ENCODE data around the gene MGRN1. TPM values are rescaled to one million over a fixed set of nuclear protein-coding genes. Genes with fewer than 3 reads are reported as not detected.

Gene MGRN1
- polyA plus RNA-seq, 3 donors: 15.2 to 31.7 (median 20.1) TPM

DNA sequence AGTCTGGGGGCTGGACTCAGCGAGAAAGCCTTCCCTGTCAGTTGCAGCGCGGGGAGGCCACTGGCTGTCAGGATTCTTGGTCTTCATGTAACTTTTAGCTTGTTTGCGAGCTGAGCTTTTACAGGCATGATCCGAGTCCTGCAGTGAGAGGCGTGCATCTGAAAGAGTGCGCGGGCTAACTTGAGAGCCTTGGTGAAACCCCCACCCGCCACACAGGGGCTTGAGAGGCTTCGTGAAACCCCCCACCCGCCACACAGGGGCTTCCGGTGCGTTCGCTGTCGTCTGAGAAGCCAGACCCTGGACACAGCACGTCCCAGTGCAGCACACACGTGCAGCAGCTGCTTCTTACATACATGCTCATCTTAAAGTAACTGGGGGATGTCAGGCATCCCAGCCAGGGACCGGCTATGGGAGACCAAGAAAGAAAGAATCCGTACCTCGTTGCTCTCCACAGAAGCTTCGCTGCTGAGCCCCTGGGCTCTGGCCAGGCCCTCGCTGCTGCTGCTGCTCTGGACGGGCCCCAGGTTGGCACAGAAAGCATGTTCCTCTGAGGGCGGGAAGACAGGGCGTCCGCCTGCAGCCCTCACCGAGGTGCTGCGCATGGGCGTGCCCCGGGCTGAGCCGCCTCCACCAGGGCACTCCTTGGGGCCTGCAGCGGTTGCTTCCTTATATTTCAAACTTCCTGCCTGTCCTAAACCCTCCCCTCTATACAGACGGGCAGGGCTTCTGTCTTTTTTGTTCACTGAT lies 76.5 kb downstream of the MGRN1 start:
- WGBS, 3 donors: 81 to 92% (median 88%) methylated on average over 33 of the region's 33 CpGs
- no peak overlapping the region for H3K27ac ChIP-seq (ENCODE audit: low read depth, low read length)

DNA sequence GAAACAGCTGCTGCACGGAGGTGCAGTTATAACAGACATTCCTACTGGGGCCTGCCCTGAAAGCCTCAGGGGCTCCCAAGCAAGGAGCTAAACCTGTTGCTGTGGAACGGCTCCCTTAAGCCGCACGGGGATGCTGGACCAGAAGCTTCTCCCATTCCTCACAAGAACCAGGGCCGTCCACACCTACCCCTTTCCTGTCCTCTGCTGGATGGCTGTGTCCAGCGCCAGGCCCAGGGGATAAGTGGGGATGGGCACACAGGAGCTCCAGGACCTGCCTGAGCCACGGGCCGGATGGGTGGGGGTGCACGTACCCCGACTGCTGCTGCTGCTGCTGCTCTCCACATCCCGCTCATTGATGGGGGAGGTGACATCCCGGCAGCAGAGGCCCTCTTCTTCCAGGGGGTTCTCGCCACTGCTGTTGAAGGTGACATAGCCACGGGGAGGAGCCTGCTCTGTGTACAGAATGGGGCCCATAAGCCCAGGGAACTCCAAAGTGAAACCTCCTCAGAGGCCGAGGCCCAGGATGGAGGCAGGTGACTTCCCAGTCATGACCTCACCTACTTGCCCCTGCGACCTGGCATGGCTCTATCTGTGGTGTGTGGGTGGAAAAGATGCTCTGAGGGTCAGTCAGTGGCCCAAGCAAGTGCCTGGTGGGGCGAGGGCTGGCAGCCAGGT lies 77.3 kb downstream of the MGRN1 start:
- no peak overlapping the region for H3K27ac ChIP-seq (ENCODE audit: low read depth, low read length)
- 86 to 94% (median 91%) methylated on average over 17 of the region's 17 CpGs for WGBS, 3 donors

DNA sequence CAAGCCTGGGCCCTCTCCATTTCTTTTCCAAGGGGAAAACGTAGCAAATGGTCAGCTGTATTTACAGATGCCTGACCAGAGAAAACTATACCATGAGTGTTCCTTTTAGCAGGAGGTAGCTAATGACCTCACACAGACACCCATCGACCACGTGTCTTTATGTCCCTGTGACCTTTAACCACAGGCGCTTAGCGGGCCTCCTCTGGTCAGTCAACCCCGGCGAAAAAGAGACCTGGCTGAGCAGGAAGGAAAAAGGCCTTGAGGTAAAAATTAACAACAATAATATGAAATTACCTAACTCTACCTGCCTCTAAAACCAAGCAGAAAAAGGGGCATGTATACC lies 77.8 kb downstream of the MGRN1 start:
- no peak overlapping the region for H3K27ac ChIP-seq (ENCODE audit: low read depth, low read length)
- 51 to 84% (median 59%) methylated on average over 7 of the region's 7 CpGs for WGBS, 3 donors

DNA sequence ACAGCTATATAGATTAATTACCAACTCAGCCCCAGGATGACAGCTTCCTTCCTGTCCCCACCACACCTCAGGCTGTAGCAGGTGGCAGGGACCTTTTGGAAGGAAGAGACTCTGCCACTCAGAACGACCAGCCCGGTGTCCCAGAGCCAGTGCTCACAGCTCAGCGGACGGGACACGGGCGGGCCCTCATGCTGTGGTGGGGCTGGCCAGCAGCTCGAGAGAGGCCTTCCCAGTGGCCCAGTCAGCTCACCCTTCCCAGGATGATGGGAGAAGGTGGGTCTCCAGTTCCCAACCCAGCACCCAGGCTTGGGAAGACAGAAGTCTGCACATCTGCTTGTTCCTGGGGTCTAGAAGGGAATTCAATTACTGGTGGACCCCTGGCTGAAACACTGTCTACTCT lies 79.3 kb downstream of the MGRN1 start:
- WGBS, 3 donors: 71 to 84% (median 72%) methylated on average over 7 of the region's 7 CpGs
- no peak overlapping the region for H3K27ac ChIP-seq (ENCODE audit: low read depth, low read length)

DNA sequence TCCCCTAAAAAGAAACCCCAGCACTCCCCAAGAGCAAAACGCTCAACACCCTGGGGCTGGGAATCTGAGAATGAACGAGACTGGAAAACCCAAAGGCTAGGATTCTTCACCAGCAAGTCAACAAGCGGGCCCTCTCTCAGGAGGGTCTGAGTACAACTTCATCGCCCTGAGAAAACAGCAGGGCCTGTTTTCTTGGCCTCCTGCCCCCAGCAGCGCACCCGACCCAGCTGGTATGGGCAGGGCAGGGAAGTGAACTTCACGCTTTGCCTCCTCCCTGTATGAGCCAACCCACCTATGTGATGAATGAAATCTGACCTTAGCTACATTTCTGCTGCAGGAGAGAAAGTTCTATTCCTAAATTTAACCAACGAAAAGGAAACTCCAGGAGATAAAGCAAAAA lies 79.9 kb downstream of the MGRN1 start:
- no peak overlapping the region for H3K27ac ChIP-seq (ENCODE audit: low read depth, low read length)
- 79 to 90% (median 86%) methylated on average over 8 of the region's 8 CpGs for WGBS, 3 donors

DNA sequence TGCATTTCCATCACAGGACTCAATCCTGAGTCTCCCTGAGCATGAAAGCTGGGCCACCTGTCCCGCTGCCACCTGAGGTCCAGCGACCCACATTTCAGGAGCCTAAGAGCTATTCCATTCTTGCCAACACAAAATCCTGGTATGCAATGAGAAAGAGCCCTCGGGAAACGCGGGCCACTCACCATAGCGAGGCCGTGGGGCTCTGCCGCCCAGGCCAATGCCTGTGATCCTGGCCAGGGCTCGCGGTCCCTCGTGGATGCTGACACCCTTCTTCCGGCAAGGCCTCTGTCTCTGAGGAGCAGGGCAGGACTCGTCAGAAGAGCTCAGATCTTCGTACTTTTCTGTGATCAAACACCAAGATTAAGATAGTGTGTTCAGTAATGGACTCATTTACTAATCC lies 80.3 kb downstream of the MGRN1 start:
- 94 to 96% (median 94%) methylated on average over 14 of the region's 14 CpGs for WGBS, 3 donors

DNA sequence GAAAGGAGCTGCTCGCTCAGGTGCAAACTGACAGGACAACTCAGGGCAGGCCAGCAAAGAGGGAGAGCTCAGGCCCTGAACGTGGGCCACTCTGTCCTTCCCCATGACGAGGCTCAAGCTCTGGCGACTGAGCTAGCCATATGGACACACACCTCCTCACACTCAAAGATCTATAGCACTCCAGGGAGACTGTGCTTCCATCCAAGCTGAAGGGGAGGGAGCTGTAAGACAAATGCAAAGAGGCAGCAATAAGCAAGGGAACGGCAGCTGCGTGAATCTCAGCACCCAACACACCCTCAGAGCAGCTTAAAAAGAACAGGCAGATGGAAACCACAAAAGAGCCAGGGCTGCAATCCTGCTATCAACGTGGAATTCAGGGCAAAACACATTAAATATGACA lies 82.2 kb downstream of the MGRN1 start:
- 79 to 84% (median 80%) methylated on average over 7 of the region's 7 CpGs for WGBS, 3 donors
- no peak overlapping the region for H3K27ac ChIP-seq (ENCODE audit: low read depth, low read length)

More for the DNA sequence above, 80.3 kb downstream of the MGRN1 start:
- no peak overlapping the region for H3K27ac ChIP-seq (ENCODE audit: low read depth, low read length)

DNA sequence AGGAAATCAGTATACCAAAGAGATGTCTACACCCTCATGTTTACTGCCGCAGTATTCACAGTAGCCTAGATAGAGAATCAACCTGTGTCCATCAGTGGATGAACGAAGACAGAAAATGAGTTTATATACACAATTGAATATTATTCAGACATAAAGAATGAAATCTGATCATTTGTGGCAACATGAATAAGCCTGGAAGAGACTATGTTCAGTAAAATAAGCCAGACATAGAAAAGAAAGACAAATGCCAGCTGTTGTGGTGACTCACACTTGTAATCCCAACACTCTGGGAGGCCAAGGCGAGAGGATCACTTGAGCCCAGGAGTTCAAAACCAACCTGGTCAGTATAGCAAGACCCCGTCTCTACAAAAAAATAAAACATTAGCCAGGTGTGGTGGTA lies 84.9 kb downstream of the MGRN1 start:
- WGBS, 3 donors: 95 to 97% (median 97%) methylated on average over 4 of the region's 4 CpGs
- no peak overlapping the region for H3K27ac ChIP-seq (ENCODE audit: low read depth, low read length)

DNA sequence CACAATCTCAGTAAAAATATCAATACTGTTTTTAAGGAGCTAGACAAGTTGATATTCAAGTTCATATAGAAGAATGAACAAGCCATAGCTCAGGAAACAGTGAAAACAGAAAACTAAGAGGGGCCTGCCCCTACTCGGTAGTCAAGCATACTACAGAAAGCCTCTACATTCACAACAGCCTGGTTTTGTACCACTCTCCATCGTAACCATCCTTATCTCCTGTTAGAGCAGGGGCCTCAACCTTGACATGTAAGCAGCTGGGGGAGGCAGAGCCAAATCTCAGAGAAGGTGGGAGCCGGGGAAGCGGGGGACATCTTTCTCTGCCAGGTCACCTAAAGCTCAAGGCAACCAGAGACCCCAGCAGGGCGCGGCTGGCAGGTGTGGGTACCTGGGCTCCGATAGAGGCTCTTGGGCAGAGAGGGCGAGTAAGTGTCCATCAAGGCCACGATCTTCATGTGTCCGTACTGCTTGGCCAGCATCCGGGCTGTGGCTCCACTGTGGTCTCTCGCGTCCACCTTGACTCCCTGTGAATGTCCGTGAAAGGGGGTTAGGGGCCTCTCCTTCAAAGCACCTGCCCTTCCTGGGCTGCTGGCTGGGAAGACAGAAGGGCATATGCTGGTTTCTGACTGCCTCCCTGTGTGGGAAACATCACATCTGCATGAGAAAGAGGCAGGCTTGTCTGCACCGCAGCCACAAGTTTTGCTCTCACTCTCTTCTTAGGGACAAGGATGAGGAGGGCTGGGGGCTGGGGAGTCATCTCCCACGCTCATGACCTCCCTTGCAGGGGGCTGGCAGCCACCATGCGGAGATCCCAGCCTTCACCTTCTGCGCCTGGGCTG lies 89.3 kb downstream of the MGRN1 start:
- H3K27ac ChIP-seq (ENCODE audit: low read depth, low read length): no peak overlapping the region
- WGBS, 3 donors: 47 to 91% (median 89%) methylated on average over 18 of the region's 18 CpGs

DNA sequence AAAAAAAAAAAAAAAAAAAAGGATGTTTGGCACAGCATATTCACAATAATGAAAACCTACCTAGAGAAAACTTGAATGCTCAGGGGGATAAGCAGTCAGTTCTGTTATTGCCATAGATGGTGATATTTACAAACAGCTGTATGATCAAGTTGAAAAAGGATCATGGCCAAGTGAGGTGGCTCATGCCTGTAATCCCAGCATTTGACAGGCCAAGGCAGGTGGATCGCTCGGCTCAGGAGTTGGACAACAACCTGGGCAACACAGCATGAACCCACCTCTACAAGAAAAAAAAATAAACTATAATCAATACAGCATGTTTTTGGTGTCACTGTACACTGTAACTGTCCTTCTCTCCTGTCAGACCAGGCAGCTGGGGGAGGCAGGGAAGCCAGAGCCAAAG lies 90.4 kb downstream of the MGRN1 start:
- 93 to 98% (median 97%) methylated on average over 2 of the region's 2 CpGs for WGBS, 3 donors
- no peak overlapping the region for H3K27ac ChIP-seq (ENCODE audit: low read depth, low read length)

DNA sequence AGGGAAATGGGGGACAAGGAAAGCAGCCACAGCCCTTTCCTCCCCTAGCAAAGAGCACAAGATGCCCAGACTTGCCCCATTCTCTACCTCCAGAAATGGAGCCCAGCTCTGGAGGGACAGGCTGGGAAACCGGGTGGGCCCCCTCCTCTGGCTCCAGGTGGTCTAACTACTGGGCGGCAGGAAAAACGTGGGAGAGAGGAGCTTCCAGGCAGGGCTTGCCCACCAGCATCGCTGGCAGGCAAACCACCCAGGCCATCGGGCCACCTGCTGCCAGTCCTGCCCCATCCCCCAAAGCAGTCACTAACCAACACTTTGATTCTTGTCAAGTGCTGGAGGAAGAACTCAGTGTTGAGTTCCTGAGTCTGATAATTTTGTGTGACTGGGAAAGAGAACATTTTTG lies 93.8 kb downstream of the MGRN1 start:
- 75 to 80% (median 78%) methylated on average over 5 of the region's 5 CpGs for WGBS, 3 donors
- H3K27ac ChIP-seq (ENCODE audit: low read depth, low read length): no peak overlapping the region

DNA sequence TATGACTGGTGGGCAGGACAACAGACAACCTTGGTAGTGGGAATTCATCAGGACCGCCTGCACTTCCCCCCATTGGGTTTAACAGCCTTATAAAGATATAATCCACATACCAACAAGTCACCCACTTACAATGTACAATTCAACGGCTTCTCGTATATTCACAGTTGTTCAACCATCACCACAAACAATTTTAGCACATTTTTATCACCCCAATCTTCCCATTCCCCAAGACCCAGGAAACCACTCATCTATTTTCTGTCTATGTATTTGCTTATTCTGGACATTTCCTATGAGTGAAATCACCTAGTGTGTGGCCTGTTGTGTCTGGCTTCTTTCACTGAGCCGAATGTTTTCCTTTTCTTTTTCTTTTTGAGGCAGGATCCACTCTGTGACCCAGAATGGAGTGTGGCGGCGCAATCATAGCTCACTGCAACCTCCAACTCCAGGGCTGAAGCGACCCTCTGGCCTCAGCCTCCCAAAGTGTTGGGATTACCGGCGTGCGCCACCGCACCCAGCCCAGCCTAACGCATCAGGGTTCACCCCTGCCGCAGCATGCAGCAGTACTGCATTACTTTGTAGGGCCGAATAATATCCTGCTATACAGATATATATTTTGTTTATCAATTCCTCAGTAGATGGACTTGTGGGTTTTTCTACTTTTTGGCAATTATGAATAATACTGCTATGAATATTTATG lies 98.6 kb downstream of the MGRN1 start:
- WGBS, 3 donors: 95 to 96% (median 96%) methylated on average over 14 of the region's 14 CpGs
- no peak overlapping the region for H3K27ac ChIP-seq (ENCODE audit: low read depth, low read length)

DNA sequence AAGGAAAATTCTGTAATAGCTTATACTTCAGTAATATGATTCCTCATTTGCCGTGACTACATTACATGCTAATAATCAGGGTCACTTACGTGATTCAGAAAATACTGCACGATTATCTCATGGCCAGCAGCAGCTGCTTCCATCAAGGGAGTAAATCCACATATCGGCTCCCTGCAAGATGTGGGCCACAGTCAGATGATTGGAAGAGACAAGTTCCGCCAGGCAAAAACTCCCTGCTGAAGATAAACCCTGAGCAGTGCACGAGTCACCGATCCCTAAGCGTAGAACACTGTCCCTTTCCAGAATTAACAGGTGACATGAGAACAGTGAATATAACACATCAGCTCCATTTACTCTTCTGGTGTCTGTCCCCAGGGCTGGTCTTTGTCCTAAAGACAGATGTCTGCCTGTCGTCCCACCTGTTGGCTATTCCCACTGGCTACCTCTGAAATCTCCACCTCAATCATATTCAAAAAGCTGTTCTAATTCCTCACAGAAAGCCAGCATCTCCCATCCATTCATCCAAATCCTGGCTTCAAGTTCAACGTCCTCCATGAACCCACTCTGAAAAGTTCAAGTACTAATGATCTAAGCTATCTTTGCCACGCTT lies 100.1 kb downstream of the MGRN1 start:
- WGBS, 3 donors: 90 to 94% (median 91%) methylated on average over 11 of the region's 11 CpGs
- H3K27ac ChIP-seq (ENCODE audit: low read depth, low read length): no peak overlapping the region

DNA sequence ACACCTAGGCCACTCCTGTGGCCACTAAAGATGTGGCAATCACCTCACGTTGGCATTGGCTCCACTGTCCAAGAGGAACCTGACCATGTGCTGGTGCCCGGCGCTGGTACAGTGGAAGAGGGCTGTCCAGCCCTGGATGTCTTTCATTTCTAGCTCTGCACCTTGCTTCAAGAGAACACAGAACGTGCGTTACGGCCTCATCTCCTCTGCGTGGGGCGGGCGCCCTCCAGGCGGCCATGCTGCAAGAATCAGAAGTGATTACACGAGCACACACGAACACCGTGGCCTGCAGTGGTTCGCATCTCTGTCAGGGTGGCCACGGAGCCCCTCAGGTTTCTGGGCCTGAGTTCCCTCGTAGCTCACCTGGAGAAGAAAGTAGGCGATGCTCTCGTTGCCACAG lies 102.0 kb downstream of the MGRN1 start:
- 93 to 94% (median 93%) methylated on average over 18 of the region's 18 CpGs for WGBS, 3 donors

DNA sequence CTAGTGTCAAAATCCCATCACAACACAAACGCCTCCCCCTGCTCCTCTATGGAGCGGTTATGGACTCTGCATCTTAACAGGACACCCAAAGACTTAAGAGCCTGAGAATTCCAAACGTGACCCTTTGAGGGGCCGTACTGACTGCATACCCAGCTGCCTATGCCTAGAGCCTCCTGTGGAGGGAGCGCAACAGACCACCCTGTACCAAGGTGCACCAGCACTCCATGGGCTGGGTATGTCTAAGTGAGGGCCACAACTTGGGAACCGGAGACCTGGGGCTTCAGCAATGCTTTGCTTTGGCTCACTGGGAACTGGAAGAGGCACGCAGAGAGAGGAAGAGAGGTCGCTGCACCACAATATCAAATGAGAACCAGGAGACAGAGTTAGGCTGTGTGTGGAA lies 104.0 kb downstream of the MGRN1 start:
- H3K27ac ChIP-seq (ENCODE audit: low read depth, low read length): no peak overlapping the region
- 94 to 97% (median 95%) methylated on average over 8 of the region's 8 CpGs for WGBS, 3 donors

More for the DNA sequence above, 102.0 kb downstream of the MGRN1 start:
- no peak overlapping the region for H3K27ac ChIP-seq (ENCODE audit: low read depth, low read length)

DNA sequence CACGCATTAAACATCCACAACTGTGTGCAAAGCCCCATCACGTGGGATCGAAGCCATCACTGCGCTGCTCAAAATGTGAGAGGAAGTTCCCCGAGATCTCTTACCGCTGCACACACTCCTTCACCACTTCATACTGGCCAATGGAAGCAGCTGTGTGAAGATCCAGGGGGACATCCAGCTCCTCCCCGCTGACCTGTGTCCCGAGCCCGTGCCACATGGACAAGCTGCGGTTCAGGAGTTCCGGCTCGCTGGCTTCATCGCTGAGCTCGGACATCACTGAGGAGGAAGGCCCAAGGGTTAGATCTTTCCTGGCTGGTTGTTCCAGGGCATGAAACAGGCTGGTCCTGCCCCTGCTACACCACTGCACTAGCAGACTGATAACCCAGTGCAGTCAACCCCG lies 105.2 kb downstream of the MGRN1 start:
- H3K27ac ChIP-seq (ENCODE audit: low read depth, low read length): no peak overlapping the region
- WGBS, 3 donors: 89 to 94% (median 94%) methylated on average over 15 of the region's 15 CpGs

DNA sequence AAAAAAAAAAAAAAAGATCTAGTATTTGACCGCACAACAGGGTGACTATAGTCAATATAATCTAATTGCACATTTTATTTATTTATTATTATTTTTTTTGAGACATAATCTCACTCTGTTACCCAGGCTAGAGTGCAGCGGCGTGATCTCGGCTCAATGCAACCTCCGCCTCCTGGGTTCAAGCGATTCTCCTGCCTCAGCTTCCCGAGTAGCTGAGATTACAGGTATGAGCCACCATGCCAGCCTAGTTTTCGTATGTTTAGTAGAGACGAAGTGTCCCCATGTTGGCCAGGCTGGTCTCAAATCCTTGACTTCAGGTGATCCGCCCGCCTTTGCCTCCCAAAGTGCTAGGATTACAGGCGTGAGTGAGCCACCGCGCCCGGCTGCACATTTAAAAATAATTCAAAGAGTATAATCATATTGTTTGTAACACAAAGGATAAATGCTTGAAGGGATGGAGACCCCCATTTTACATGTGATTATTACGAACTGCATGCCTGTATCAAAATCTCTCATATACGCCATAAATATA lies 108.7 kb downstream of the MGRN1 start:
- 20 to 42% (median 36%) methylated on average over 17 of the region's 17 CpGs for WGBS, 3 donors
- no peak overlapping the region for H3K27ac ChIP-seq (ENCODE audit: low read depth, low read length)

DNA sequence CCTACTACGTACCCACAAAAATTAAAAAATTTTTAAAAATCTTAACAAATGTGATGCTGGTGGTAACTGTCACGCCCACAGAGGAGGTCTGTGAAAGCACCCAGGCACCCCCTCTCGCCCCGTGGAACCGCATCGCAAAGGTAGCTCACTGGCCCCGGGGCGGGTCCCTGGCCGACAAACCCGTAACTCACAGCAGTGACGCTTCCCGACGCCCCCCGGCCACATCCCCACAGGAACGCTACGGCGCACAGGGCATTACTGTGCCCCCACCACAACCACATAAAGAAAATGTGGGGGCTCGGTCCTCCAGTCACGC lies 109.1 kb downstream of the MGRN1 start:
- no peak overlapping the region for H3K27ac ChIP-seq (ENCODE audit: low read depth, low read length)
- WGBS, 3 donors: 0 to 1% (median 1%) methylated on average over 19 of the region's 19 CpGs
